Measurements from ENCODE around the gene PIGW.
A peak's percentile ranks its signal among the peaks of the same experiment; 100 is the strongest.

The PIGW gene

DNA sequence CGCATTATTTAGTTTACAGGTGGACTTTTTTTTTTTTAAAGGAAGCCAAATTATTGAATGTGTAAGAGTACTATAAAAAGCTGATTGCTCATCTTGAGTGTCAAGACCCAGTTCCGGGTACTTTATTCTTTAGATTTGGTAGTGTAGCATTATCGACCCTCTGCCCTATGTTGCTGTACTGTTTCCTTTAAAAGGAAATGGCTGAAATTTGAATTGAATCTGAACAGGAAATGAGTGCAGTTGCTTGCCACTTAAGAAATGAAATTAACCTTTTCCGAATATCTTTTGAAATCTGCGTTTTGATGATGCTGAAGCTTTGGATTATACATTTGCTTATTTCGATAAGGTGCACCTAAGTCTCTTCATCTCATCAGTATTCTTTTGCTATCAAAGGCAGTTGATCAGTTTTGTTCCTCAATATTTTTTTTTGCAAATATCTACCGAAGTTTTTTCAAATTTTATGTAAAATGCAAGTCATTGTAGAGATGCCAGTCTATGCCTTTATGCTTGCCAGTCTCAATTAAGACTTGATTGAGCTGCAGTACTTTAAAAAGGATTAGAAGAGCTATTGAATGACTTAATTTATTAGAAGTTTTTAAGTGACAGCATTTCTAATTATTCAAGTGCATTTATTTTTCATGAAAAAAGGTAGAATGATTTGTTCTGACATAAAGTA is 11.8 kb downstream of the PIGW start:
- DNase-seq (ENCODE audit: low spot score), result no peak
- TF ChIP-seq, protein P1, sequence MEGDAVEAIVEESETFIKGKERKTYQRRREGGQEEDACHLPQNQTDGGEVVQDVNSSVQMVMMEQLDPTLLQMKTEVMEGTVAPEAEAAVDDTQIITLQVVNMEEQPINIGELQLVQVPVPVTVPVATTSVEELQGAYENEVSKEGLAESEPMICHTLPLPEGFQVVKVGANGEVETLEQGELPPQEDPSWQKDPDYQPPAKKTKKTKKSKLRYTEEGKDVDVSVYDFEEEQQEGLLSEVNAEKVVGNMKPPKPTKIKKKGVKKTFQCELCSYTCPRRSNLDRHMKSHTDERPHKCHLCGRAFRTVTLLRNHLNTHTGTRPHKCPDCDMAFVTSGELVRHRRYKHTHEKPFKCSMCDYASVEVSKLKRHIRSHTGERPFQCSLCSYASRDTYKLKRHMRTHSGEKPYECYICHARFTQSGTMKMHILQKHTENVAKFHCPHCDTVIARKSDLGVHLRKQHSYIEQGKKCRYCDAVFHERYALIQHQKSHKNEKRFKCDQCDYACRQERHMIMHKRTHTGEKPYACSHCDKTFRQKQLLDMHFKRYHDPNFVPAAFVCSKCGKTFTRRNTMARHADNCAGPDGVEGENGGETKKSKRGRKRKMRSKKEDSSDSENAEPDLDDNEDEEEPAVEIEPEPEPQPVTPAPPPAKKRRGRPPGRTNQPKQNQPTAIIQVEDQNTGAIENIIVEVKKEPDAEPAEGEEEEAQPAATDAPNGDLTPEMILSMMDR (IDR thresholded peaks at IDR 0.05; ENCODE audit: extremely low read depth, missing control alignments), result no peak

DNA sequence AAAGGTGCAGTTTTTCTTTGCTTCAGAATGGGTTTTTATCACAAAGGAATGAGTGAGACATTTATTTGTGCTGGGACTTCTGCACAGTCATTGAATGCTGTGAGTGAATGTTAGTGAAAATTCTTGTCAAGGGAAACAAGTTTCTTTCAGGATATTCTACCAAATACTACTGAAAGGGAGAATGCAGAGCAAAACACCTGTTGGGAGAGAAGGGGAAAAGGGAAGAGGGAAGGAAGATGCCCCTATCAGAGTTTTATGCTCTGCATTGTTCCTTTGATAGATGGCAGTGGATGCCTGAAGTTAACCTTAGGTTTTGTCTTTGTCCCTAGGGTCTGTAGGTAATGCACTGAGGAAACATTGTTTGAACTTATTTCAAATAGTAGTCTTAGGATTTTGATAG is 13.0 kb downstream of the PIGW start:
- TF ChIP-seq, protein P1 (IDR thresholded peaks at IDR 0.05; ENCODE audit: extremely low read depth, missing control alignments), result no peak
- no peak for DNase-seq (ENCODE audit: low spot score)

DNA sequence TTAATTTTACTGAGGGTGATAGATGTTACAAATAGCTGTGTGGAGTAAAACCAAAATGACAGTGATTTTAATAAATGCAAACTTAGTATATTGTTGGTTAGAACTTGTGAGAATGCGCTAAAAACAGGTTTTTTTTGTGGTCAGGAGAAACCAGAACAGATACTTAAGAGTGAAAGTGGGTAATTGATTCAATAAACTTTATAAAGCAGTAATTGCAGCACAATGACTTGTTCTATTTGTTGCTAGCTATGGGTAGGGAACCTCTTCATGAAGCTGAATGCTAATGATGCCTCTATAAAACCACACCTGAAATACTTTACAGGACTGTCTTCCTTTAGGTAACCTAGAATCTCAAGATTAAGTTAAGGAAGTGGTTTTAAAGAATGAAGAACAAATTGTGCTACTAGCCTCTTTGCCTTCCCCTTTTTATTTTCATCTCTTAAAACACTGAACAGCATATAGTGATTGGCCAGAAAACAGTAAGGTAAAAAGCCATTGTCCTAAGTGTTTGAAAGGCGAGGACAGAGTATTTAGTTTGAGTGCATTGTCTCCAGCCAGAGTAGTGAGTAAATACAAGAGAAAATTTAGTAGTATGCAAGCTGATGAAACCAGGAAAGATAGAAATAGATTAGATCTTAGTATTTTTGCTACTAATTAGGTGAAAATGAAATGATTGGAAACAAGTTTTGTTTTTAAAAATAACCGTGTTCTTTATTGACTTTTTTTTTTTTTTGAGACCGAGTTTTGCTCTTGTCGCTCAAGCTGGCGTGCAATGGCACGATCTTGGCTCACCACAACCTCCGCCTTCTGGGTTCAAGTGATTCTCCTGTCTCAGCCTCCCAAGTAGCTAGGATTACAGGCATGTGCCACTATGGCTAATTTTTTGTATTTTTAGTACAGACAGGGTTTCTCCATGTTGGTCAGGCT is 16.0 kb downstream of the PIGW start:
- DNase-seq (ENCODE audit: low spot score), result peak; percentile 50
- TF ChIP-seq, protein P1 (IDR thresholded peaks at IDR 0.05; ENCODE audit: extremely low read depth, missing control alignments), result no peak

GRCh38 chr17:36553459-36553858 is 18.7 kb downstream of the PIGW start:
- TF ChIP-seq, protein P1 (IDR thresholded peaks at IDR 0.05; ENCODE audit: extremely low read depth, missing control alignments), result no peak
- DNase-seq (ENCODE audit: low spot score), result no peak

DNA sequence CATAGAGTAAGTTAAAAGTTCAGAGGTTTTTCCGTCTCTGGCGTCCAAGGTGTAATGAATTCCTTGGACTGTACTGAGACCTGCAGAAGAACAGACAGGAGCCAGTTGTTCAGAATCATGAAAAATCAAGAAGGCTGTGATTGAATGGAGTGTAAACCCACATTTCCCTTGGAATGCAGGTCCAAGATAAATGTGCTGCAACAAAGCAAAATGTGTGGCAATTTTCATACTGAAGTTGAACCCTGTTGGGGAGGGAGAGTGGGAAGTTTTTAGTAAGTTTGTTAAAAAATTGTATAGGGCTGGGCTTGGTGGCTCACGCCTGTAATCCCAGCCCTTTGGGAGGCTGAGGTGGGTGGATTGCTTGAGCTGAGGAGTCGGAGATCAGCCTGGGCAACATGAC is 31.3 kb downstream of the PIGW start:
- TF ChIP-seq, protein P1 (IDR thresholded peaks at IDR 0.05; ENCODE audit: extremely low read depth, missing control alignments), result no peak
- no peak for DNase-seq (ENCODE audit: low spot score)

DNA sequence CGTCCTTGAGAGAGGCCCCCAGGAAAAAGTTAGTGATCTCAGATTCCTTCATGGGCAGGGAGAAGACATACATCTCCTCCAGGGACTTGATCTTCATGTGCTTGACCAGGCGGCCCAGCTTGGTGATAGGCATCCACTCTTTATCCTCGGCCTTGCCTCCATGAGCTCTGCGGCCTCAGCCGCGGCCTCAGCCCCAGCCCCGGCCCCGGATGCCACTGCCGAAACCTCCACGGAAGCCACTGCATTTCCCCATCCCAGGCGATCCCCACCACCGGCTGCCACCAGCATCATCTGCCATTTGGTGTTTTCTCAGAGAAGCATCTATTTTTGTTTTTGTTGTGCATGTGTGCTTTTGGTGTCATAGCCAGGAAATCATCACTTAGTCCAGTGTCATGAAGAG is 40.2 kb downstream of the PIGW start:
- TF ChIP-seq, protein P1 (IDR thresholded peaks at IDR 0.05; ENCODE audit: extremely low read depth, missing control alignments), result no peak
- no peak for DNase-seq (ENCODE audit: low spot score)

- TF ChIP-seq, protein P1 (IDR thresholded peaks at IDR 0.05; ENCODE audit: extremely low read depth, missing control alignments), result no peak
- no peak for DNase-seq (ENCODE audit: low spot score)
These were observed 42.0 kb downstream of the PIGW start for GRCh38 chr17:36576793-36577192.
